ENCODE results near the gene JDP2.

JDP2 gene

GRCh38 chr14:75438486-75439080, 10.8 kb downstream of the JDP2 start:
- DNase-seq, result no peak

- DNase-seq, result no peak
These were observed 12.2 kb downstream of the JDP2 start for GRCh38 chr14:75439989-75440388.

GRCh38 chr14:75440733-75441477, 13.1 kb downstream of the JDP2 start:
- no peak for DNase-seq

- DNase-seq, result no peak
These were observed 13.9 kb downstream of the JDP2 start for GRCh38 chr14:75441728-75442127.

- DNase-seq, result no peak
These were observed 14.3 kb downstream of the JDP2 start for GRCh38 chr14:75442166-75442565.

- DNase-seq, result no peak
These were observed 14.8 kb downstream of the JDP2 start for GRCh38 chr14:75442642-75443041.

GRCh38 chr14:75443203-75443969, 15.6 kb downstream of the JDP2 start:
- no peak for DNase-seq

GRCh38 chr14:75445236-75445635, 17.4 kb downstream of the JDP2 start:
- no peak for DNase-seq

- no peak for DNase-seq
These were observed 18.1 kb downstream of the JDP2 start for GRCh38 chr14:75445963-75446362.

- no peak for DNase-seq
These were observed 18.6 kb downstream of the JDP2 start for GRCh38 chr14:75446447-75446846.

GRCh38 chr14:75448209-75448608, 20.4 kb downstream of the JDP2 start:
- no peak for DNase-seq

- no peak for DNase-seq
These were observed 21.2 kb downstream of the JDP2 start for GRCh38 chr14:75449036-75449435.

- DNase-seq, result no peak
These were observed 21.9 kb downstream of the JDP2 start for GRCh38 chr14:75449696-75450095.

GRCh38 chr14:75450381-75451276, 22.8 kb downstream of the JDP2 start:
- no peak for DNase-seq

- DNase-seq, result no peak
These were observed 24.5 kb downstream of the JDP2 start for GRCh38 chr14:75452324-75452723.

- DNase-seq, result no peak
These were observed 25.3 kb downstream of the JDP2 start for GRCh38 chr14:75452900-75453816.

- peak; percentile 35 for DNase-seq
These were observed 26.1 kb downstream of the JDP2 start for GRCh38 chr14:75453817-75454434.

- peak; percentile 16 for DNase-seq
These were observed 27.2 kb downstream of the JDP2 start for GRCh38 chr14:75454963-75455546.

GRCh38 chr14:75456069-75456996, 28.5 kb downstream of the JDP2 start:
- no peak for DNase-seq

- no peak for DNase-seq
These were observed 29.1 kb downstream of the JDP2 start for GRCh38 chr14:75456997-75457335.

Measured in inflammatory macrophage treated with lipopolysaccharide for 4 hours (primary cell).